Measurements from ENCODE around the gene SIRT7. TPM values are rescaled to one million over a fixed set of nuclear protein-coding genes. Genes with fewer than 3 reads are reported as not detected.

SIRT7 gene
- total RNA-seq, 2 experiments from 2014 or later = 49.1 to 69.3 TPM

DNA sequence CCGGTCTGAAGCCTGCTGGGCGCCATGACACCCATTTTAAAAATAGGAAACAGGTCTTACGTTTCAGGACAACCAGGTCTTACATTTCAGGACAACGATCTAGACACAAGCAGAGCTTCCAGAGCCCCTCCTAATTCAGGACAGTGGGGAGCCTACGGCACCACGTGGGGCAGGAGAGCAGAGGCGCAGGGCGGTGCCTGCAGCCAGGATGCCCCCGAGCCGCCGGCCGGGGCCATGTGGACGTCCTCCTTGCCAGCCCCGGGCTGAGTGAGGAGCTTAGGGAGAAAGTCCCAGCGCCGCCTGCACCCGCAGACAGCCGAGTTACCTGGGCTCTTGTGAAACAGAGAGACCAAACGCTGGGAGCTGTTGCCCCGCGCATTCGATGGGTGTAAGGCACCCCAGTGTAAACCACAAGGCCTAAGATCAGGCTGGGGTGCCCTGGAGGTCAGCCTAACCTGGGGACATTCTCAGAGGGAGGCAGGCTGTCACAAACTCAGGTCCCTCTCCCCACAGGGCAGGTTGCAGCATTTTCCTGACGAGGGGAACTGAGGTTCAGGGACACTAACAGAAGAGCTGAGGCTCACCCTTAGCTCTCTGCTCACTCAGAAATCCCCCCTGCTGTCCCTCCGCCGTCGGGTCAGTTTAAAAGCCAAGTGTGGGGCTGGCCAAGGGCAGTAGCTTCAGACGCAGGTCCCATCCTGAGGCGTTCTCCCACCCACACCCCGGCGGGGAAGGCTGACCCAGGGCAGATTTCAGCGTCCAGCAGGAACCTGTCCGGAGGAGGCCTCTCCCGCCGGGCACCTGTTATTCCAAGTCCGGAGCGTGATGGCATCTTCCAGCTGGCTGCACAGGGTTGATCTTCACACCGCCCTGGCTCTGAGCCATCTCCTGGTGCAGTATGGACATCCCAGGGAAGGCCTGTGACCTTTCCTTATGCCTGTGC is 44.8 kb upstream of the SIRT7 start:
- Histone ChIP-seq H3K4me3 (ENCODE audit: low read depth, low read length, poor library complexity, severe bottlenecking) (no peak overlapping the region), H4K20me1 (ENCODE audit: insufficient read depth, low read length) (no peaks in the 10 kb centered on the region), H3K4me1 (ENCODE audit: insufficient read depth, low read length, poor library complexity, severe bottlenecking) (peaks cover 28% of the 10 kb centered on the region), H3K27ac (ENCODE audit: low read depth, low read length, poor library complexity, severe bottlenecking) (no peak overlapping the region), H2AFZ (ENCODE audit: low read length) (no peak overlapping the region), H3K79me2 (ENCODE audit: insufficient read depth, low read depth, low read length) (no peaks in the 10 kb centered on the region), H3K9me2 (ENCODE audit: insufficient read depth, low read length) (no peaks in the 10 kb centered on the region), H3K9me3 (ENCODE audit: low read length) (no peaks in the 10 kb centered on the region), H3K36me3 (ENCODE audit: insufficient read depth, low read length) (no peaks in the 10 kb centered on the region), H3K4me2 (ENCODE audit: low read length) (no peak overlapping the region)
- no TSS peak for BruUV-seq (replicated peaks)
- ChIA-PET CTCF (ENCODE audit: unreplicated experiment) (no interaction called here), POLR2A (no interaction called here)
- TF ChIP-seq, protein P1, sequence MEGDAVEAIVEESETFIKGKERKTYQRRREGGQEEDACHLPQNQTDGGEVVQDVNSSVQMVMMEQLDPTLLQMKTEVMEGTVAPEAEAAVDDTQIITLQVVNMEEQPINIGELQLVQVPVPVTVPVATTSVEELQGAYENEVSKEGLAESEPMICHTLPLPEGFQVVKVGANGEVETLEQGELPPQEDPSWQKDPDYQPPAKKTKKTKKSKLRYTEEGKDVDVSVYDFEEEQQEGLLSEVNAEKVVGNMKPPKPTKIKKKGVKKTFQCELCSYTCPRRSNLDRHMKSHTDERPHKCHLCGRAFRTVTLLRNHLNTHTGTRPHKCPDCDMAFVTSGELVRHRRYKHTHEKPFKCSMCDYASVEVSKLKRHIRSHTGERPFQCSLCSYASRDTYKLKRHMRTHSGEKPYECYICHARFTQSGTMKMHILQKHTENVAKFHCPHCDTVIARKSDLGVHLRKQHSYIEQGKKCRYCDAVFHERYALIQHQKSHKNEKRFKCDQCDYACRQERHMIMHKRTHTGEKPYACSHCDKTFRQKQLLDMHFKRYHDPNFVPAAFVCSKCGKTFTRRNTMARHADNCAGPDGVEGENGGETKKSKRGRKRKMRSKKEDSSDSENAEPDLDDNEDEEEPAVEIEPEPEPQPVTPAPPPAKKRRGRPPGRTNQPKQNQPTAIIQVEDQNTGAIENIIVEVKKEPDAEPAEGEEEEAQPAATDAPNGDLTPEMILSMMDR (conservative IDR thresholded peaks at IDR 0.05; ENCODE audit: low read length) = no peak
- no peak for TF ChIP-seq EZH2phosphoT487 (IDR thresholded peaks at IDR 0.05; ENCODE audit: borderline replicate concordance, low read depth, low read length)
- intact Hi-C loops (cut with micrococcal nuclease; ENCODE audit: unreplicated experiment) = no loop called here
- DNase-seq (ENCODE audit: low spot score) = no peak

DNA sequence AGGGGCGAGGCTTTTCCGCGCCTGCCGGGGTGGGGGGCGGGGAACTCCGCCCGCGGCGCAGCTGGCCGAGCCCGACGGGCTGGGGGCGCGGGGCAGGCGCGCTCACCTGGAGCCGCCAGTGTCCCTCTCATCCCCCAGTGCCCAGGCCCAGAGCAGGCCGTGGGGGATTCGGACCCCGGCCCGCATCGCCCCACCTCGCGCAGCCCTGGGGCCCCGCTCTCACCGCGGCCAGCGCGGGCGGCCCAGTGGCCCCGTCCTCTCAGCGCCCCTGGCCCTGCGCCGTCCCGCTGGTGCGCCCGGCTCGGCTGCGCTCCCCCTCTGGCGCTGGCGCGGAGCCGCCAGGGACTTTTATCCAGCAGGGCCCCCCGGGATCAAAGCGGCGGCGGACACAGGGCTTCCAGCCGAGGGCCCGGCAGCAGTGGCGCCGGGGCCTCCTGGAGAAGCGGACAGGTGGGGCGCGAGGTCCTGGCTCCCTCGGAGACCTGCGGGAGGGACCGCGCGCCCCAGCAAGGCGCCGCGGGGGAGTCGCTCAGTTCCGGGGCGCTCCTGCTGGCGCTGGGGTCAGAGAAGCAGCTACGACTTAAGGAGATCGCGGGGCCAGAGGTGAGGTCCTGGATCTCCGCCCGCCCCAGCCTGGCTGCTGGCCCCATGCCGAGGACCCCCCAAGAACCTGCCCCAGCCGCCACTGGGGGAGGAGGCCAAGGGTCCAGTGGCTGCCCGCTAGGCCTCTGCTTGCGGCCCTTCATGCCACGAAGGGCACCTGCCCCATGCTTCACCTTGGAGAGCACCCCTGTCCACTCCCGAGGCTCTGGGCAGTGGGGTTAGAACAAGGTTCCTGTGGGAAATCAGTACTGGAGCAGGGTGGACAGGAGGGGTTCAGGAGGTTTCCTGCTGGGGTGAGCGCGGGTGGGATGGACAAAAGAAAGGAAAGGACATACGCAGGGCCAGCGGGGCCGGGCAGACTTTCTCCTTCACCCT is 43.8 kb upstream of the SIRT7 start:
- Histone ChIP-seq H3K79me2 (ENCODE audit: insufficient read depth, low read depth, low read length) (no peaks in the 10 kb centered on the region), H3K4me1 (ENCODE audit: insufficient read depth, low read length, poor library complexity, severe bottlenecking) (peaks cover 18% of the 10 kb centered on the region), H3K4me2 (ENCODE audit: low read length) (no peak overlapping the region), H4K20me1 (ENCODE audit: insufficient read depth, low read length) (no peaks in the 10 kb centered on the region), H3K27ac (ENCODE audit: low read depth, low read length, poor library complexity, severe bottlenecking) (no peak overlapping the region), H3K4me3 (ENCODE audit: low read depth, low read length, poor library complexity, severe bottlenecking) (no peak overlapping the region), H3K9me2 (ENCODE audit: insufficient read depth, low read length) (no peaks in the 10 kb centered on the region), H3K9me3 (ENCODE audit: low read length) (no peaks in the 10 kb centered on the region), H2AFZ (ENCODE audit: low read length) (no peak overlapping the region), H3K36me3 (ENCODE audit: insufficient read depth, low read length) (no peaks in the 10 kb centered on the region)
- ChIA-PET POLR2A (no interaction called here), CTCF (ENCODE audit: unreplicated experiment) (no interaction called here)
- intact Hi-C loops (cut with micrococcal nuclease; ENCODE audit: unreplicated experiment) = no loop called here
- TF ChIP-seq, protein P1 (conservative IDR thresholded peaks at IDR 0.05; ENCODE audit: low read length) = no peak
- no peak for TF ChIP-seq EZH2phosphoT487 (IDR thresholded peaks at IDR 0.05; ENCODE audit: borderline replicate concordance, low read depth, low read length)
- no peak for DNase-seq (ENCODE audit: low spot score)
- no TSS peak for BruUV-seq (replicated peaks)
